DND-41 (cell line): ENCODE measurements around the gene LIX1.

Experiments
- CTCF ChIP-seq: IDR thresholded peaks from 2 replicates; pipeline ENCODE4 v1.5.1; 2012; ENCODE audit warnings: borderline replicate concordance, low read length, moderate library complexity, mild to moderate bottlenecking; ENCODE audit not compliant: poor library complexity, severe bottlenecking; ENCODE audit errors: extremely low read depth
- EZH2 ChIP-seq: IDR thresholded peaks from 3 replicates; pipeline ENCODE4 v1.6.1; 2012; ENCODE audit warnings: borderline replicate concordance, low read depth, mild to moderate bottlenecking, moderate library complexity, low read length, inconsistent platforms; ENCODE audit not compliant: severe bottlenecking

- TF ChIP-seq CTCF (no peak), EZH2 (no peak)
These were observed 72.2 kb downstream of the LIX1 start for GRCh38 chr5:97070234-97070633.
